A549 (cell line): Measurements from ENCODE around the gene SLC38A10. TPM values are rescaled to one million over a fixed set of nuclear protein-coding genes. Genes with fewer than 3 reads are reported as not detected.

Source experiments
- ATAC-seq, 2 experiments: fragments of 200-7000 bp in 1 of 2; fragments of >200 bp in 1 of 2; cut with Nextera tagmentation in 1 of 2; cut with Tn5 transposase in 1 of 2; 3 replicates each; pipeline versions ENCODE4 v1.8.0 to v1.9.1; 2018 to 2020; ENCODE audit warnings: mild to moderate bottlenecking in 1 of 2, moderate library complexity in 1 of 2
- CTCF ChIA-PET: fragments of 300-600 bp; sonication (Branson Sonifier 250); formaldehyde crosslinking; extraction: SDS; loops from one replicate; lab custom pipeline; 2021; ENCODE audit warnings: antibody characterized with exemption, inconsistent platforms; lab: Yijun Ruan, JAX
- POLR2A ChIA-PET: fragments of 350-600 bp; formaldehyde crosslinking; extraction: SDS; loops from one replicate; lab custom pipeline; 2021; ENCODE audit warnings: antibody characterized with exemption, inconsistent platforms; lab: Yijun Ruan, JAX
- DNase-seq, 2 experiments: peaks; one replicate each; pipeline versions ENCODE4 v3.0.0 to v3.0.0-alpha.2; 2011 to 2016; ENCODE audit warnings: low read depth in 1 of 2, low spot score in 1 of 2
- FAIRE-seq: peaks from 2 replicates; lab custom pipeline; 2011; peaks lifted over from hg19 to GRCh38; lab: Jason Lieb, UNC
- H3K27ac ChIP-seq, 2 experiments: fragments of >200 bp; sonication (Bioruptor Twin); formaldehyde crosslinking; 3 replicates each; pipeline ENCODE4 v1.5.1; 2016 to 2017
- H3K4me1 ChIP-seq: fragments of >200 bp; sonication (Bioruptor Twin); formaldehyde crosslinking; 3 replicates; pipeline ENCODE4 v1.6.1; 2016
- H3K4me2 ChIP-seq: fragments of >200 bp; sonication (Bioruptor Twin); formaldehyde crosslinking; 3 replicates; pipeline ENCODE4 v1.6.1; 2016
- H3K4me3 ChIP-seq: fragments of >200 bp; sonication (Bioruptor Twin); formaldehyde crosslinking; 3 replicates; pipeline ENCODE4 v1.5.1; 2016
- H3K9me3 ChIP-seq: fragments of >200 bp; sonication (Bioruptor Twin); formaldehyde crosslinking; 3 replicates; pipeline ENCODE4 v1.6.1; 2016
- CBX2 ChIP-seq: fragments of 200-600 bp; sonication (generic); IDR thresholded peaks from 2 replicates; pipeline ENCODE4 v1.6.1; 2016; ENCODE audit warnings: low read depth, mild to moderate bottlenecking, borderline replicate concordance
- CBX8 ChIP-seq: fragments of 200-600 bp; sonication (generic); IDR thresholded peaks from 2 replicates; pipeline ENCODE4 v1.6.1; 2016
- EHF ChIP-seq: fragments of 250-450 bp; sonication (Bioruptor Pico); IDR thresholded peaks from 2 replicates; pipeline ENCODE4 v1.5.0; 2020; ENCODE audit warnings: mild to moderate bottlenecking
- EP300 ChIP-seq, 2 experiments: fragments of >200 bp; sonication (Bioruptor Twin); formaldehyde crosslinking; IDR thresholded peaks; 2 replicates in 1 of 2; 3 replicates in 1 of 2; pipeline ENCODE4 v1.6.1; 2016 to 2017
- FOSL2 ChIP-seq, 2 experiments: fragments of 450-650 bp in 1 of 2; fragments of >200 bp in 1 of 2; sonication (Bioruptor Twin) in 1 of 2; formaldehyde crosslinking; IDR thresholded peaks; 2 replicates each; pipeline versions ENCODE4 v1.5.0 to v1.6.1; 2016 to 2020; ENCODE audit warnings: mild to moderate bottlenecking in 1 of 2, moderate library complexity in 1 of 2
- FOXS1 ChIP-seq: fragments of 250-450 bp; sonication (Bioruptor Pico); IDR thresholded peaks from 2 replicates; pipeline ENCODE4 v1.5.0; 2020; ENCODE audit warnings: mild to moderate bottlenecking, moderate library complexity
- GATA3 ChIP-seq: IDR thresholded peaks from 2 replicates; pipeline ENCODE4 v1.6.1; 2012; ENCODE audit warnings: borderline replicate concordance
- HDAC2 ChIP-seq: fragments of 200-600 bp; sonication (generic); IDR thresholded peaks from 2 replicates; pipeline ENCODE4 v1.6.1; 2016
- HOXB13 ChIP-seq: fragments of 250-450 bp; sonication (Bioruptor Pico); IDR thresholded peaks from 2 replicates; pipeline ENCODE4 v1.5.0; 2020; ENCODE audit warnings: low read depth, mild to moderate bottlenecking, moderate library complexity
- MAFK ChIP-seq: fragments of 450-650 bp; IDR thresholded peaks from 2 replicates; pipeline ENCODE4 v1.6.1; 2014; ENCODE audit not compliant: partially characterized antibody
- NFE2L2 ChIP-seq: fragments of 150-350 bp; conservative IDR thresholded peaks from 2 replicates; pipeline ENCODE4 v1.6.1; 2014; ENCODE audit warnings: low read length
- NPAS2 ChIP-seq: fragments of 250-450 bp; sonication (Bioruptor Pico); IDR thresholded peaks from 2 replicates; pipeline ENCODE4 v1.8.0; 2022; ENCODE audit warnings: mild to moderate bottlenecking, moderate library complexity, borderline replicate concordance
- PHF8 ChIP-seq: fragments of 200-600 bp; sonication (generic); IDR thresholded peaks from 2 replicates; pipeline ENCODE4 v1.6.1; 2016; ENCODE audit warnings: low read depth, mild to moderate bottlenecking, antibody characterized with exemption, moderate library complexity, borderline replicate concordance
- POLR2A ChIP-seq: IDR thresholded peaks from 2 replicates; pipeline ENCODE4 v1.6.1; 2012; ENCODE audit warnings: mild to moderate bottlenecking, low read length
- RARB ChIP-seq: fragments of 250-450 bp; sonication (Bioruptor Pico); IDR thresholded peaks from 2 replicates; pipeline ENCODE4 v1.8.0; 2021; ENCODE audit warnings: mild to moderate bottlenecking, moderate library complexity
- RCOR1 ChIP-seq: fragments of 150-350 bp; IDR thresholded peaks from 2 replicates; pipeline ENCODE4 v1.6.1; 2014; ENCODE audit warnings: antibody characterized with exemption, low read length, low read depth
- SMC3 ChIP-seq: fragments of >200 bp; sonication (Bioruptor Twin); formaldehyde crosslinking; IDR thresholded peaks from 3 replicates; pipeline ENCODE4 v1.6.1; 2018; ENCODE audit warnings: inconsistent platforms
- ZFP36 ChIP-seq: fragments of 450-650 bp; IDR thresholded peaks from 2 replicates; pipeline ENCODE4 v1.6.1; 2014; ENCODE audit warnings: borderline replicate concordance; ENCODE audit not compliant: partially characterized antibody
- WGBS: methylation state at CpG from one replicate; pipeline ENCODE4 v1.1.6; 2017; ENCODE audit errors: missing lambda C conversion rate; 5-methylcytosine and 5-hydroxymethylcytosine counted together
- polyA plus RNA-seq, 4 experiments: library from polyadenylated mRNA; depleted of rRNA in 3 of 4; stranded (reverse); fragments of >200 nt; fragmentation: RNase III in 1 of 4; extraction: RNeasy Plus Mini Kit Qiagen cat#74134 plus additional on column Dnase treatment in 1 of 4; gene quantifications; 2 replicates in 3 of 4; 3 replicates in 1 of 4; pipeline ENCODE4 v1.2.3, GENCODE V29; 2011 to 2017
- TF ChIP-seq, protein P1 (sequence below): fragments of 150-350 bp; IDR thresholded peaks from 2 replicates; pipeline ENCODE4 v1.6.1; 2014; ENCODE audit warnings: low read depth, mild to moderate bottlenecking, low read length
- TF ChIP-seq, protein P2 (sequence below): fragments of >200 bp; sonication (Bioruptor Twin); formaldehyde crosslinking; IDR thresholded peaks from 2 replicates; pipeline ENCODE4 v1.6.1; 2016
- TF ChIP-seq, protein P3 (sequence below): fragments of 450-650 bp; IDR thresholded peaks from 2 replicates; pipeline ENCODE4 v1.6.1; 2014; ENCODE audit warnings: antibody characterized with exemption
- TF ChIP-seq, protein P4 (sequence below): IDR thresholded peaks from 2 replicates; pipeline ENCODE4 v1.6.1; 2012
- TF ChIP-seq, protein P5 (sequence below): fragments of 250-450 bp; sonication (Bioruptor Pico); IDR thresholded peaks from 2 replicates; pipeline ENCODE4 v1.5.0; 2021; ENCODE audit warnings: mild to moderate bottlenecking, moderate library complexity, borderline replicate concordance

SLC38A10 gene
- polyA plus RNA-seq, 2 of the 4 experiments (the other 2 are of a cell fraction): 35.8 to 67.4 TPM

DNA sequence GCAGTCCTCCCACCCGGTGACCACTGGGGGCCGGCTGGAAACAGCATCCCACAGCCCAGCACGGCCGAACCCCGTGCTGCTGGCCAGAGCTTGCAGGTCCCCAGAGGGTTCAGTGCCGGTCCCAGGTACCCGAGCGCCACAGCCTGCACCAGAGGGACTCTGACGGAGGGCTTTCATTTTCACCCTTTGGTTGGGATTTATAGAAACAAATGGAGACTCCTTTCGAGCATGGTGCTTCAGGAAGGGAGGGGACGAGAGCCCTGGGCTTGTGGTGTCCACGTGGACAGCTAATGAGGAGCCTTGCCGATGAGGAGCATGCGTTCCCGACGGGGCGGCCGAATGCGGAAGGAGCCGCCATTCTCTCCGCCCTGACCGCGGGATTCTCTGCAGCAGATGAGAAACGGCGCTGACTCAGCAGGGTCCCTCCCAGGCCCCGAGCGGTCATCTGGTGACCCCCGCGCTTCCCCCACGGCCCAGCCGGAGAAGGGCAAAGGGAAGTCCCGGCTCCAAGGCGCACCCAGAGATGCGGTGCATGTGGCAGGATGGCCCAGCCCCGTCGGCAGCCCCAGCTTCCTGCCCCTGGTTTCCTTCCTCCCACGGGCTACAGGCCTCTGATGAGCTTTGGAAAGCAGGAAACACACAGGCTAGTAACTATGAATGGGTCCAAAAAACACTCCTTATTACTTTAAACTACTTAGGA, 9.8 kb downstream of the SLC38A10 start:
- Histone ChIP-seq H3K4me3 (no peak overlapping the region), H3K4me1 (no peaks in the 10 kb centered on the region), H3K4me2 (no peak overlapping the region), H3K27ac (no peak overlapping the region), H3K9me3 (no peaks in the 10 kb centered on the region)
- POLR2A ChIA-PET: no interaction called here
- 95% methylated on average over 37 of the region's 37 CpGs for WGBS
- CTCF ChIA-PET: interaction anchor here (1.2 to 15.4 kb wide), 4 partner anchors 24 to 155 kb away, joined by 3 to 129 read pairs (median 3); no protein-coding TSS in a partner anchor
- ATAC-seq (no peak), FAIRE-seq (no peak), DNase-seq (no peak)
- TF ChIP-seq POLR2A (no peak), PHF8 (no peak), RCOR1 (no peak), CBX2 (no peak), ZFP36 (no peak), MAFK (peak; percentile 72)
- TF ChIP-seq, protein P1, sequence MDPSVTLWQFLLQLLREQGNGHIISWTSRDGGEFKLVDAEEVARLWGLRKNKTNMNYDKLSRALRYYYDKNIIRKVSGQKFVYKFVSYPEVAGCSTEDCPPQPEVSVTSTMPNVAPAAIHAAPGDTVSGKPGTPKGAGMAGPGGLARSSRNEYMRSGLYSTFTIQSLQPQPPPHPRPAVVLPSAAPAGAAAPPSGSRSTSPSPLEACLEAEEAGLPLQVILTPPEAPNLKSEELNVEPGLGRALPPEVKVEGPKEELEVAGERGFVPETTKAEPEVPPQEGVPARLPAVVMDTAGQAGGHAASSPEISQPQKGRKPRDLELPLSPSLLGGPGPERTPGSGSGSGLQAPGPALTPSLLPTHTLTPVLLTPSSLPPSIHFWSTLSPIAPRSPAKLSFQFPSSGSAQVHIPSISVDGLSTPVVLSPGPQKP: no peak
- TF ChIP-seq, protein P2, sequence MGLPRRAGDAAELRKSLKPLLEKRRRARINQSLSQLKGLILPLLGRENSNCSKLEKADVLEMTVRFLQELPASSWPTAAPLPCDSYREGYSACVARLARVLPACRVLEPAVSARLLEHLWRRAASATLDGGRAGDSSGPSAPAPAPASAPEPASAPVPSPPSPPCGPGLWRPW: no peak

DNA sequence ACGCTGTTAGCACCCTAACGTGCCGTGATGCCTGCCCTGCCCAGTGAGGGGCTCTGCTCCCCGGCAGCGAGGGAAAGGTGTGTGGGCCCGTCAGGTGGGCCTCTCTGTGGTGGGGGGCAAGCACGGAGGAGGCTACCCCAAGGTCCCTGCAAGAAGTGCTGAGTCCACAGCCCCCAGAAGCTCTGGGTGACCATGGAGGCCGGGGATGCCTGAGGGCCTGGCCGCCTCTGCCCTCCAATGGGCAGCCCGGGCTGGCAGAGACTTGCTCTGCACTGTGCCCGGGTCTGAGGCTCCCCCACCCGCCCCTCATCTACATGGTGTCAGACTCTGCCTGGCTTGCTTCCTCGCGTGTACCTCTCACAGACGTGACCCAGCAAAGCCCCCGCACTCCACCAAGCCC, 12.2 kb downstream of the SLC38A10 start:
- WGBS: 95% methylated on average over 14 of the region's 16 CpGs
- ChIA-PET CTCF (interaction anchor here (0.6 to 15.4 kb wide), 6 partner anchors 8 to 267 kb away, joined by 3 to 129 read pairs (median 4); no protein-coding TSS in a partner anchor), POLR2A (no interaction called here)
- Histone ChIP-seq H3K4me3 (no peak overlapping the region), H3K4me1 (no peaks in the 10 kb centered on the region), H3K27ac (no peak overlapping the region), H3K4me2 (no peak overlapping the region)
- TF ChIP-seq, protein P3, sequence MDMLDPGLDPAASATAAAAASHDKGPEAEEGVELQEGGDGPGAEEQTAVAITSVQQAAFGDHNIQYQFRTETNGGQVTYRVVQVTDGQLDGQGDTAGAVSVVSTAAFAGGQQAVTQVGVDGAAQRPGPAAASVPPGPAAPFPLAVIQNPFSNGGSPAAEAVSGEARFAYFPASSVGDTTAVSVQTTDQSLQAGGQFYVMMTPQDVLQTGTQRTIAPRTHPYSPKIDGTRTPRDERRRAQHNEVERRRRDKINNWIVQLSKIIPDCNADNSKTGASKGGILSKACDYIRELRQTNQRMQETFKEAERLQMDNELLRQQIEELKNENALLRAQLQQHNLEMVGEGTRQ: no peak
- TF ChIP-seq FOXS1 (CRISPR knock-in tag): no peak
- TF ChIP-seq, protein P4, sequence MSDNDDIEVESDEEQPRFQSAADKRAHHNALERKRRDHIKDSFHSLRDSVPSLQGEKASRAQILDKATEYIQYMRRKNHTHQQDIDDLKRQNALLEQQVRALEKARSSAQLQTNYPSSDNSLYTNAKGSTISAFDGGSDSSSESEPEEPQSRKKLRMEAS: no peak
- TF ChIP-seq HOXB13 (CRISPR knock-in tag): no peak
- no peak for TF ChIP-seq NPAS2 (CRISPR knock-in tag)
- no peak for TF ChIP-seq EP300 (IDR thresholded peaks at IDR 0.05)
- TF ChIP-seq GATA3: no peak
- no peak for TF ChIP-seq CBX8
- TF ChIP-seq, protein P5, sequence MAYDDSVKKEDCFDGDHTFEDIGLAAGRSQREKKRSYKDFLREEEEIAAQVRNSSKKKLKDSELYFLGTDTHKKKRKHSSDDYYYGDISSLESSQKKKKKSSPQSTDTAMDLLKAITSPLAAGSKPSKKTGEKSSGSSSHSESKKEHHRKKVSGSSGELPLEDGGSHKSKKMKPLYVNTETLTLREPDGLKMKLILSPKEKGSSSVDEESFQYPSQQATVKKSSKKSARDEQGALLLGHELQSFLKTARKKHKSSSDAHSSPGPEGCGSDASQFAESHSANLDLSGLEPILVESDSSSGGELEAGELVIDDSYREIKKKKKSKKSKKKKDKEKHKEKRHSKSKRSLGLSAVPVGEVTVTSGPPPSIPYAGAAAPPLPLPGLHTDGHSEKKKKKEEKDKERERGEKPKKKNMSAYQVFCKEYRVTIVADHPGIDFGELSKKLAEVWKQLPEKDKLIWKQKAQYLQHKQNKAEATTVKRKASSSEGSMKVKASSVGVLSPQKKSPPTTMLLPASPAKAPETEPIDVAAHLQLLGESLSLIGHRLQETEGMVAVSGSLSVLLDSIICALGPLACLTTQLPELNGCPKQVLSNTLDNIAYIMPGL (CRISPR knock-in tag): no peak
- no peak for TF ChIP-seq EHF
- TF ChIP-seq SMC3: no peak
- no peak for TF ChIP-seq RARB (CRISPR knock-in tag)
- TF ChIP-seq HDAC2: no peak
- TF ChIP-seq NFE2L2: no peak
- no peak for TF ChIP-seq FOSL2 (IDR thresholded peaks at IDR 0.05)
- no peak for TF ChIP-seq FOSL2 (CRISPR knock-in tag; IDR thresholded peaks at IDR 0.05)
- TF ChIP-seq, all 56 proteins: peak for 0
- DNase-seq (no peak), ATAC-seq (peak in 1 of 2 experiments; percentile 12; a peak in 1 of 6 replicates), FAIRE-seq (no peak)
- no peaks in the 10 kb centered on the region for H3K9me3 ChIP-seq
